AG10803 (cell line): Measurements from ENCODE around the gene CACNG5.
"Not testable (repeated sequence)": the region's sequence is repeated elsewhere in the genome, so short reads cannot be mapped to it uniquely, and the experiment has no call there.

Experiments used
- DNase-seq: peaks from one replicate; pipeline ENCODE4 v3.0.0; 2010; ENCODE audit warnings: low read depth
- H3K4me3 ChIP-seq: 2 replicates; pipeline ENCODE4 v1.5.1; 2011; ENCODE audit warnings: mild to moderate bottlenecking, low read length, control low read depth
- TF ChIP-seq, protein P1 (sequence below): conservative IDR thresholded peaks from 2 replicates; pipeline ENCODE4 v1.5.1; 2011; ENCODE audit warnings: mild to moderate bottlenecking, low read length, control low read depth, inconsistent platforms

The CACNG5 gene

DNA sequence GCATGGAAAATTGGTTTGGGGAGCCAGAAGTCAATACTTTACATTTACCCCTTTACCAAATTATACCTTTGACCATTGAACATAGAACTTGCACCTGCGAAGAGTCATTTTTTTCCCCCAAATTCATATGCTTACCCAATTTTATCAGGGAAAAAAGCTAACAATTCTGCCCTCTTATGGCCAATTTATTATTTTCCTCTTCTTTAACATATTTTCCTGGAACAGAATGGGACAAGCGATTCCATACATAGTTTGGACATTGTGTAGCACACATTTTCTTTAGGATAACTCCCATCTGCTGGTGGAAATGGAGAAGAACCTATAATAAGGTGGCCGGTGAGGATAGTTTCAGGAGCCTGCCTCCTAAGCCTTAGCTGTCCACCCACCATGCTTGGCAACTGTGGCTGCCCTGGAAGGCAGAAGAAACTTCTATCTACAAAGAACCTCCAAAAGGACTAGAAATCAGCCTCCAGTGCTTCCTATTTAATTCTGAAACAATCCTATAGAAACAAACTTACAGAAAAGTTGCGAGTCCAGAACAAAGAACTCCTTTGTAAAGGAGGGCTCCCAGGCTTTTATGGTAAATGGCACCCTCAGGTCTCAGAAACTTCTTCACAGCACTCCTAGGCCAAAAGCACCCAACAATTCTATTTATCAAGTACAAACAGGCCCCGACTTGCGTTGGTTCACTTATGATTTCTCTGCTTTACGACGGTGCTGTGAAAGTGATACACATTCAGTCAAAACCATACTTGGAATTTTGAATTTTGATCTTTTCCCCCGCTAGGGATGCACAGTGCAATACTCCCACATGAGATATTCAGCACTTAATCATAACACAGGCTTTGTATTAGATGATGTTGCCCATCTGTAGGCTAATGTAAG is 65.5 kb downstream of the CACNG5 start:
- H3K4me3 ChIP-seq: no peak overlapping the region
- DNase-seq: no peak
- TF ChIP-seq, protein P1, sequence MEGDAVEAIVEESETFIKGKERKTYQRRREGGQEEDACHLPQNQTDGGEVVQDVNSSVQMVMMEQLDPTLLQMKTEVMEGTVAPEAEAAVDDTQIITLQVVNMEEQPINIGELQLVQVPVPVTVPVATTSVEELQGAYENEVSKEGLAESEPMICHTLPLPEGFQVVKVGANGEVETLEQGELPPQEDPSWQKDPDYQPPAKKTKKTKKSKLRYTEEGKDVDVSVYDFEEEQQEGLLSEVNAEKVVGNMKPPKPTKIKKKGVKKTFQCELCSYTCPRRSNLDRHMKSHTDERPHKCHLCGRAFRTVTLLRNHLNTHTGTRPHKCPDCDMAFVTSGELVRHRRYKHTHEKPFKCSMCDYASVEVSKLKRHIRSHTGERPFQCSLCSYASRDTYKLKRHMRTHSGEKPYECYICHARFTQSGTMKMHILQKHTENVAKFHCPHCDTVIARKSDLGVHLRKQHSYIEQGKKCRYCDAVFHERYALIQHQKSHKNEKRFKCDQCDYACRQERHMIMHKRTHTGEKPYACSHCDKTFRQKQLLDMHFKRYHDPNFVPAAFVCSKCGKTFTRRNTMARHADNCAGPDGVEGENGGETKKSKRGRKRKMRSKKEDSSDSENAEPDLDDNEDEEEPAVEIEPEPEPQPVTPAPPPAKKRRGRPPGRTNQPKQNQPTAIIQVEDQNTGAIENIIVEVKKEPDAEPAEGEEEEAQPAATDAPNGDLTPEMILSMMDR: peak; percentile 44

DNA sequence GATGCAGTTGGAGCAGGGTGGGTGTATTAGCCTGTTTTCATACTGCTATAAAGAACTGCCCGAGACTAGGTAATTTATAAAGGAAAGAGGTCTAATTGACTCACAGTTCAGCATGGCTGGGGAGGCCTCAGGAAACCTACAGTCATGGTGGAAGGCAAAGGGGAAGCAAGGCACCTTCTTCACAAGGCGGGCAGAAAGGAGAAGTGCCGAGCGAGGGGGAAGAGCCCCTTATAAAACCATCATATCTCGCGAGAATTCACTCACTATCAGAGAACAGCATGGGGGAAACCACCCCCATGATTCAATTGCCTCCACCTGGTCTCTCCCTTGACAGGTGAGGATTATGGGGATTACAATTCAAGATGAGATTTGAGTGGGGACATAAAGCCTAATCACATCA is 68.4 kb downstream of the CACNG5 start:
- not testable (repeated sequence) for DNase-seq, H3K4me3 ChIP-seq

DNA sequence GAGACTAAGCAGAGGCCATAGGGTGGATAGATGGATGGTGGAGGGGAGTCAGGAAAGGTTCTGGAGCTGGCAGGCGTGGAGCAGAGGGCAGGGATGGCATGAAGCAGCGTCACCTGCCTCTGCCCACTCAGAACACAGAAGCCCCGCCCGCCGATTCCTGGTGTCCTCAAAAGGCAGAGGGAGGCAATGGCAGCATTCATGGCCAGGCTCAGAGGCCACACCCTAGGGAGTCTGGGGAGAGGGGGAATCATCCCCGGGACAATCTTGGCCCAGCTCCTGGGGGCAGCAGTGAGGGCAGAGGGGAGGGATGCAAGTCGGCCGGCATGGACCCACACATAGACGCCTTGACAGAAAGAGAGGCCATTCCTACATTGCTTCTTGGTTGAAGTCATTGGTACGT is 68.9 kb downstream of the CACNG5 start:
- TF ChIP-seq, protein P1: no peak
- no peak overlapping the region for H3K4me3 ChIP-seq
- DNase-seq: no peak

DNA sequence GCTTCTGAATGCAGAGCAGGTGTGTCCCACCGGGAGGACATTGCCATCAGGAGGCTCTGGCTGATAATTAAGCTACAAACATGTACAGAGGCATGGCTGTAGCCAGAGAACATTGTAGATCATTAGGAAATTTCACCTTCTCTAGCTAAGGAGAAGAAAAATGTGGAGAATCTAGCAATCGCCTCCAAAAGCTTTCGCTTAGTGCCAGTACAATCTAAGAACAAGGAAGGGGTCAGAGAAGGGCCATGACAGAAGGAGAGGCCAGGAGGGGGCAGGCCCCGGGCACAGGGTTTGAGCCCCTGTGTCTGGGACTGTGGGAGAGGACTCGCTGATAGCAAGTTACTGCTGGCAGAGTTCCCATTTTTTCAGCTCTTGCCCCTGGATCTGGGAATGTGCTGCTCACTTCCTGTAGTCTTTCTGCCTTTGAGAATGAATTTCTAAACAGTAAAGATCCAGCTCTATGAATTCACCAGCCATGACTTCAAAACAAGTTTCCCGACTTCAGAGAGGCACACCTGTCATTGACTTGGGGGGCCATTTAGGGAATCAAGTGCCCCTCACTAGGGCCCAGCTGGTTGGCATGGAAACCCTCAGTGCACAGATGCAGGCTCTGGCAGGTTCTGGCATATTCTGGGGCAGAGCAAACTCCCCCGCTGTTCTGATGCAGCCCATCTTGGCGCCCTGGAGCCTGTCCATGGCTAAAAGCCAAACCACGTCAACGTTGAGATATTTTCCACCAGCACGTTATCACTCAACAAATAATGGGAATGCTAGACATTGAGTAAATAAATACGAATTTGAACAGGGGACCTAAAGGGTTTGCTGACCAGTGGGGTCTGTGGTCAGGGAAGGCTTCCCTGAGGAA is 70.1 kb downstream of the CACNG5 start:
- TF ChIP-seq, protein P1: no peak
- no peak overlapping the region for H3K4me3 ChIP-seq
- DNase-seq: peak; percentile 48

DNA sequence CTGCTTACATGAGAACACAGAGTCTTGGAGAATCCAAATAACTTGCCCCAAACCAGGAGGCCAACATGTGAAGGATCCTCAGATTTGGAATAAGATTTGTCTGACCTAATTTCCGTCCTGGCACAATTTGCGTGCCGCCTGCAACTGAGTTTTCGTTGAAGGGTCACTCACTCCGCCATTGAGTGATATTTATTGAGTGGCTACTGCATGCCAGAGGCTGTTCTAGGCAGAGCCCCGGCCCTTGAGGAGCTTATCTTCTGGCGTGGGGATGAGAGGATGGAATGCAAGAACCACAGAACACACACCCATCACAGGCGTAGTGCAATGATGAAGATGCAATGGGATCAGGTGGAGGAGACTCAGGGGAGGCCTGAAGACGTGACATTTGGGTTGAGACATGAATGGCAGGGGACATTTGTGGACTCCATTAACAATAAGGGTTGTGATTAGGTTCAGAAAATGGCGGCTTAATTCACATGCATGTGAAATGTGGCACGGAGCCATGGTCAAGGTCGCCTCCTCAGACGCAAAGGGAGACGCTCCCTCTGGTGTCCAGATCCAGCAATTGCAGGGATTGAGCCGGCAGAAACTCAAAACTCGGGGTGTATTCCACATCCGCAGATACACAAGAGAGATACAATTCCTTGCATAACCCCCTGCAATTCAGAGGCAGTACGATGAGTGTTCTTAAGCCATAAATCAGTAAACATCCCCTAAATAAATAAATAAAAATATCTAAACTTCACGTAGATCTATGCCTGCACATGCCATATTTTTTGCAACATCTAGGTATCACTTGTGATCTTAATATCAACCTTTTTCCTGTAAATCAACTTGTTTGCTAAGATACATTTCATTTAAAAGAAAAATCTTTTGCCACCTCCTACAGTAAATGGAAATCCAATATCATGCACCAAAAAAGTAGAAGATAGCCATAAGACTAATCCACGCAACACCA is 71.7 kb downstream of the CACNG5 start:
- TF ChIP-seq, protein P1: peak; percentile 93
- H3K4me3 ChIP-seq: no peak overlapping the region
- peak; percentile 72 for DNase-seq

DNA sequence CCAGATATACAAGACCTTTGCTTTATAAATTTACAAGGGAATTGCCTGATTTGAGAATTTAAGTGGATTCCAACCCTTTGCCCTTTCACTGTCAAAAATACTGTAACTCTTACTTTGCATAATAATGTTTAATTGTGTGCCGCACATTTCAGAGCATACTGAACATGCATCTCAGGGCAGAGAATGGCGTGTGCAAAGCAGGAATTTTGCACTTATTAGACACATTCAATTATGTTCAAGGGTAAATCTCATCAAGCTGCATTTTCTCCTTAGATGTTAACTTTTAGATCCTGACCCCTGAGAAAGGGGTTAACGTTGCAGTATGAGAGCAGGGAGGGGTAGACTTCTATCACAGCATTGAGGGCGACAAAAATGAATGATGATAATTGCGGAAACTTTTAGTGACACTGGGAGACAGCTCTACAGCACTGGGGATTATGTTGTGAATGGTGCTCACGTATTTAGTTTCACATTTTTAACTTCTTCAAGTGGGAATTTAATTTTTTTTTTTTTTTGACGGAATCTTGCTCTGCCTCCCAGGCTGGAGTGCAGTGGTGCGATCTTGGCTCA is 75.0 kb downstream of the CACNG5 start:
- no peak for DNase-seq
- TF ChIP-seq, protein P1: no peak
- no peak overlapping the region for H3K4me3 ChIP-seq
